ENCODE data around the gene NTRK1.

Gene NTRK1

GRCh38 chr1:156860628-156861423, at the start of gene NTRK1:
Gene NTRK1, plus strand, starts transcription at chr1:156860865. Its CDS starts 70 bp downstream, at chr1:156860935.
- peak; percentile 32 for DNase-seq

- no peak for DNase-seq
Observed at GRCh38 chr1:156811168-156811567, 49.5 kb upstream of the NTRK1 start.

- DNase-seq: no peak
Observed at GRCh38 chr1:156812293-156812990, 48.2 kb upstream of the NTRK1 start.

- no peak for DNase-seq
Observed at GRCh38 chr1:156813298-156813697, 47.4 kb upstream of the NTRK1 start.

- DNase-seq: peak; percentile 28
Observed at GRCh38 chr1:156813750-156814570, 46.7 kb upstream of the NTRK1 start.

- no peak for DNase-seq
Observed at GRCh38 chr1:156814571-156815260, 45.9 kb upstream of the NTRK1 start.

- peak; percentile 60 for DNase-seq
Observed at GRCh38 chr1:156815307-156815826, 45.3 kb upstream of the NTRK1 start.

- no peak for DNase-seq
Observed at GRCh38 chr1:156815961-156816422, 44.7 kb upstream of the NTRK1 start.

GRCh38 chr1:156816561-156817328, 43.9 kb upstream of the NTRK1 start, which contains the start of gene SH2D2A:
Gene SH2D2A, minus strand, starts transcription at chr1:156816848. Its CDS starts 140 bp downstream, at chr1:156816708.
- DNase-seq: peak; percentile 26

- peak; percentile 57 for DNase-seq
Observed at GRCh38 chr1:156821801-156822200, 38.9 kb upstream of the NTRK1 start.

GRCh38 chr1:156822680-156823079, 38.0 kb upstream of the NTRK1 start:
- DNase-seq: no peak

- no peak for DNase-seq
Observed at GRCh38 chr1:156823210-156823790, 37.4 kb upstream of the NTRK1 start.

- peak; percentile 21 for DNase-seq
Observed at GRCh38 chr1:156826630-156827029, 34.0 kb upstream of the NTRK1 start.

GRCh38 chr1:156828400-156829124, 32.1 kb upstream of the NTRK1 start:
- DNase-seq: no peak

- no peak for DNase-seq
Observed at GRCh38 chr1:156832434-156832833, 28.2 kb upstream of the NTRK1 start.

- no peak for DNase-seq
Observed at GRCh38 chr1:156833603-156834002, 27.1 kb upstream of the NTRK1 start.

GRCh38 chr1:156834322-156834721, 26.3 kb upstream of the NTRK1 start:
- DNase-seq: no peak

- no peak for DNase-seq
Observed at GRCh38 chr1:156836041-156836654, 24.5 kb upstream of the NTRK1 start.

GRCh38 chr1:156836892-156837291, 23.8 kb upstream of the NTRK1 start:
- no peak for DNase-seq

GRCh38 chr1:156838972-156839371, 21.7 kb upstream of the NTRK1 start:
- peak; percentile 18 for DNase-seq
